GM12878 (cell line): Measurements from ENCODE around the gene MAP3K5. TPM values are rescaled to one million over a fixed set of nuclear protein-coding genes. Genes with fewer than 3 reads are reported as not detected.

Experiments
- ASH2L ChIP-seq: fragments of 300-600, 200-600 bp; sonication (generic); IDR thresholded peaks from 2 replicates; pipeline ENCODE4 v1.6.1; 2017; ENCODE audit warnings: low read depth, mild to moderate bottlenecking, borderline replicate concordance
- ATF7 ChIP-seq: fragments of 450-650 bp; IDR thresholded peaks from 2 replicates; pipeline ENCODE4 v1.6.1; 2016; ENCODE audit warnings: low read depth, mild to moderate bottlenecking
- CREB1 ChIP-seq: IDR thresholded peaks from 2 replicates; pipeline ENCODE4 v1.6.1; 2012; ENCODE audit warnings: low read depth, mild to moderate bottlenecking, inconsistent platforms
- DPF2 ChIP-seq: fragments of 450-650 bp; IDR thresholded peaks from 2 replicates; pipeline ENCODE4 v1.6.1; 2017; ENCODE audit warnings: mild to moderate bottlenecking
- ESRRA ChIP-seq: IDR thresholded peaks from 2 replicates; pipeline ENCODE4 v1.6.1; 2012; ENCODE audit warnings: mild to moderate bottlenecking, low read length, improper control_type of control experiment
- IKZF2 ChIP-seq, 2 experiments: fragments of 450-650 bp; IDR thresholded peaks; 2 replicates each; pipeline ENCODE4 v1.6.1; 2017; ENCODE audit warnings: mild to moderate bottlenecking in 2 of 2, moderate library complexity in 2 of 2
- MLLT1 ChIP-seq: fragments of 450-650 bp; IDR thresholded peaks from 2 replicates; pipeline ENCODE4 v1.6.1; 2016; ENCODE audit warnings: mild to moderate bottlenecking
- NFIC ChIP-seq: IDR thresholded peaks from 2 replicates; pipeline ENCODE4 v1.6.1; 2012; ENCODE audit warnings: low read depth, mild to moderate bottlenecking, inconsistent platforms, low read length, moderate library complexity
- NKRF ChIP-seq: fragments of 450-650 bp; conservative IDR thresholded peaks from 2 replicates; pipeline ENCODE4 v1.6.1; 2017; ENCODE audit warnings: mild to moderate bottlenecking, moderate library complexity
- PKNOX1 ChIP-seq: fragments of 450-650 bp; IDR thresholded peaks from 2 replicates; pipeline ENCODE4 v1.6.1; 2016; ENCODE audit warnings: mild to moderate bottlenecking
- RAD51 ChIP-seq: fragments of 450-650 bp; IDR thresholded peaks from 2 replicates; pipeline ENCODE4 v1.6.1; 2016; ENCODE audit warnings: moderate library complexity, mild to moderate bottlenecking, inconsistent platforms
- RELB ChIP-seq: fragments of 450-650 bp; IDR thresholded peaks from 2 replicates; pipeline ENCODE4 v1.6.1; 2017; ENCODE audit warnings: low read depth, mild to moderate bottlenecking, moderate library complexity
- REST ChIP-seq: IDR thresholded peaks from 2 replicates; pipeline ENCODE4 v1.6.1; 2012; ENCODE audit warnings: mild to moderate bottlenecking, low read depth, low read length
- RUNX3 ChIP-seq: IDR thresholded peaks from 2 replicates; pipeline ENCODE4 v1.6.1; 2012; ENCODE audit warnings: low read length, inconsistent platforms
- TCF3 ChIP-seq: IDR thresholded peaks from 2 replicates; pipeline ENCODE4 v1.6.1; 2012; ENCODE audit warnings: low read depth, mild to moderate bottlenecking, low read length, borderline replicate concordance; ENCODE audit not compliant: insufficient read depth
- polyA plus RNA-seq, 11 experiments: library from polyadenylated mRNA; depleted of rRNA in 4 of 11; unstranded in 6 of 11; stranded (reverse) in 5 of 11; fragments of >200 nt; fragmentation: Nextera tagmentation in 4 of 11; fragmentation: Illumina TruSeq in 1 of 11; extraction: Ambion mirVana in 4 of 11; extraction: Trizol in 1 of 11; gene quantifications; 1 replicate in 1 of 11; 2 replicates in 10 of 11; pipeline versions ENCODE4 v1.2.1 to v1.2.3, GENCODE V29; 2011 to 2016; ENCODE audit warnings: inconsistent platforms in 2 of 11, missing spikeins in 2 of 11, low read depth in 1 of 11
- total RNA-seq, 4 experiments: library from RNA; depleted of rRNA in 3 of 4; stranded (reverse); fragments of >200 nt in 3 of 4; fragmentation: Illumina TruSeq in 1 of 4; extraction: Trizol in 1 of 4; gene quantifications; 2 replicates each; pipeline versions ENCODE4 v1.2.1 to v1.2.3, GENCODE V29; 2013 to 2021

MAP3K5 gene
- total and polyA plus RNA-seq, 10 of the 15 experiments (the other 5 are each of a cell fraction or from before 2014, with no cell fraction given): 5.4 to 34.3 (median 26.4) TPM

- TF ChIP-seq IKZF2 (IDR thresholded peaks at IDR 0.05) (peak in 1 of 2 experiments; percentile 35; a peak in 3 of 4 replicates), PKNOX1 (peak; percentile 38; the same call in 1 of the 2 replicates), ESRRA (no peak), MLLT1 (peak; percentile 89), ASH2L (no peak), TCF3 (no peak), RUNX3 (peak; percentile 71), DPF2 (peak; percentile 30; the same call in 1 of the 2 replicates), NFIC (0 out of 2 replicates have a peak, but pooled peaks have one; percentile 31), ATF7 (peak; percentile 93), RELB (peak; percentile 18; the same call in 1 of the 2 replicates), RAD51 (peak; percentile 19; the same call in 1 of the 2 replicates), REST (no peak), CREB1 (0 out of 2 replicates have a peak, but pooled peaks have one; percentile 21), NKRF (peak; percentile 17; the same call in 1 of the 2 replicates)
Measured at GRCh38 chr6:136788069-136788902, 4.0 kb downstream of the MAP3K5 start (continued).
